HepG2 (cell line): ENCODE results near the gene CD164L2. TPM values are rescaled to one million over a fixed set of nuclear protein-coding genes. Genes with fewer than 3 reads are reported as not detected.
A peak's percentile ranks its signal among the peaks of the same experiment; 100 is the strongest.

Experiments used
- BHLHE40 ChIP-seq: IDR thresholded peaks from 2 replicates; pipeline ENCODE4 v1.6.1; 2011; ENCODE audit warnings: low read length, improper control_type of control experiment
- KLF16 ChIP-seq, 2 experiments: sonication (generic) in 1 of 2; formaldehyde crosslinking in 1 of 2; IDR thresholded peaks; 2 replicates each; pipeline versions ENCODE4 v1.6.1 to v1.8.0; 2016 to 2023; ENCODE audit warnings: missing genetic modification reagents in 2 of 2, missing compliant biosample characterization in 1 of 2
- MXD3 ChIP-seq: IDR thresholded peaks from 2 replicates; pipeline ENCODE4 v1.6.1; 2016; ENCODE audit warnings: mild to moderate bottlenecking, missing biosample characterization, missing genetic modification reagents
- RAD21 ChIP-seq: fragments of 450-650 bp; formaldehyde crosslinking; IDR thresholded peaks from 2 replicates; pipeline ENCODE4 v1.5.0; 2020; ENCODE audit warnings: mild to moderate bottlenecking
- ZBTB7B ChIP-seq: sonication (generic); formaldehyde crosslinking; IDR thresholded peaks from 2 replicates; pipeline ENCODE4 v1.4.0; 2020; ENCODE audit warnings: missing genetic modification reagents
- polyA plus RNA-seq, 8 experiments: library from polyadenylated mRNA; depleted of rRNA in 3 of 8; stranded (reverse) in 7 of 8; unstranded in 1 of 8; fragments of >200 nt; fragmentation: Illumina TruSeq in 4 of 8; extraction: Trizol in 4 of 8; gene quantifications; 2 replicates each; pipeline versions ENCODE4 v1.2.1 to v1.2.3, GENCODE V29; 2011 to 2016; ENCODE audit warnings: low read depth in 4 of 8, missing spikeins in 1 of 8, mixed read lengths in 1 of 8; ENCODE audit not compliant: insufficient read depth in 1 of 8
- total RNA-seq, 5 experiments: library from RNA; depleted of rRNA; stranded (reverse); fragments of >200 nt; fragmentation: Illumina TruSeq; extraction: Trizol; gene quantifications; 2 replicates each; pipeline ENCODE4 v1.2.3, GENCODE V29; 2016; ENCODE audit warnings: low read depth in 1 of 5
- TF ChIP-seq, protein P1 (sequence below): sonication (generic); IDR thresholded peaks from 2 replicates; pipeline ENCODE4 v1.6.1; 2016; ENCODE audit warnings: low read depth, borderline replicate concordance
- TF ChIP-seq, protein P2 (sequence below): sonication (generic); formaldehyde crosslinking; IDR thresholded peaks from 2 replicates; pipeline ENCODE4 v1.4.0; 2020; ENCODE audit warnings: missing genetic modification reagents
- TF ChIP-seq, protein P3 (sequence below): sonication (generic); formaldehyde crosslinking; IDR thresholded peaks from 2 replicates; pipeline ENCODE4 v1.5.1; 2020; ENCODE audit warnings: mild to moderate bottlenecking, missing genetic modification reagents, moderate library complexity

The CD164L2 gene
- total and polyA plus RNA-seq, 2 of the 13 experiments (the other 11 are each of a cell fraction or from before 2014, with no cell fraction given) = not detected

DNA sequence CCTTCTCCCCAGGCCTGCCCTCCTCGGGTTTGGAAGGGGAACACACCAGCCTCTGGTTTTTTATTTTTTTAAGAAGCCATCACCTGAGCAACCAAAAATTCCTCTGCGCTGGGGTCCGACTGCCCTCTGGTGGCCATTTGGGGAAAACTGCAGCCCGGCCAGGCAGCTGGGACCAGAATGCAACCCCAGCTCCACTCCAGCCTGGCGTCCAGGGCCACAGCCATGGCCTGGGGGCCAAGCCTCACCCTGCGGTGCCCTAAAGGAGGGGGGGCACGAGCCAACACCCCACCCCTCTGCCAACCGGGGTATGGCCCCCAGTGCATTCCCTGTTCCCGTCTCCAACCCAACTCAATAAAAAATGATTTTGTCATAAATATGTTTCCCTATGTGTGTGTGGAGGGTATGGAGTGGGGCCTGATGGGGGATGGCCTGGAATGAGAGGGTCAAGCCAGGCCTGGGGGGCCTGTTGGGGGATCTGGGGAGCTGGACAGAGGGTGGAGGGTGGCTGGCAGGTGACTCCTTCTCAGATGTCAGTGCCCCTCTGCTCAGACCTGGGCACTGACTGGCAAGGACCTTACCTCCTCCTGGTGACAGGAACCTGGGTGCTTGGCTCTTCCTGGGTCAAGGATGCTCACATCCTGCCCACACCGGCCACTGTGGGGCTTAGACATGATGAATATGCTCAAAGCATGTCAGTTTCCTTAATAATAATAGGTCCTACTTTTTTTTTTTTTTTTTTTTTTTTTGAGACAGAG is 12.5 kb upstream of the CD164L2 start (continued):
- TF ChIP-seq, protein P1, sequence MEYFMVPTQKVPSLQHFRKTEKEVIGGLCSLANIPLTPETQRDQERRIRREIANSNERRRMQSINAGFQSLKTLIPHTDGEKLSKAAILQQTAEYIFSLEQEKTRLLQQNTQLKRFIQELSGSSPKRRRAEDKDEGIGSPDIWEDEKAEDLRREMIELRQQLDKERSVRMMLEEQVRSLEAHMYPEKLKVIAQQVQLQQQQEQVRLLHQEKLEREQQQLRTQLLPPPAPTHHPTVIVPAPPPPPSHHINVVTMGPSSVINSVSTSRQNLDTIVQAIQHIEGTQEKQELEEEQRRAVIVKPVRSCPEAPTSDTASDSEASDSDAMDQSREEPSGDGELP = peak; percentile 41; the same call in 1 of the 2 replicates
- TF ChIP-seq BHLHE40 (no peak), RAD21 (CRISPR knock-in tag) (peak; percentile 86), MXD3 (CRISPR knock-in tag) (0 out of 2 replicates have a peak, but pooled peaks have one; percentile 44), KLF16 (CRISPR knock-in tag; IDR thresholded peaks at IDR 0.05) (no peak), ZBTB7B (CRISPR knock-in tag) (0 out of 2 replicates have a peak, but pooled peaks have one; percentile 30)
- TF ChIP-seq, protein P2, sequence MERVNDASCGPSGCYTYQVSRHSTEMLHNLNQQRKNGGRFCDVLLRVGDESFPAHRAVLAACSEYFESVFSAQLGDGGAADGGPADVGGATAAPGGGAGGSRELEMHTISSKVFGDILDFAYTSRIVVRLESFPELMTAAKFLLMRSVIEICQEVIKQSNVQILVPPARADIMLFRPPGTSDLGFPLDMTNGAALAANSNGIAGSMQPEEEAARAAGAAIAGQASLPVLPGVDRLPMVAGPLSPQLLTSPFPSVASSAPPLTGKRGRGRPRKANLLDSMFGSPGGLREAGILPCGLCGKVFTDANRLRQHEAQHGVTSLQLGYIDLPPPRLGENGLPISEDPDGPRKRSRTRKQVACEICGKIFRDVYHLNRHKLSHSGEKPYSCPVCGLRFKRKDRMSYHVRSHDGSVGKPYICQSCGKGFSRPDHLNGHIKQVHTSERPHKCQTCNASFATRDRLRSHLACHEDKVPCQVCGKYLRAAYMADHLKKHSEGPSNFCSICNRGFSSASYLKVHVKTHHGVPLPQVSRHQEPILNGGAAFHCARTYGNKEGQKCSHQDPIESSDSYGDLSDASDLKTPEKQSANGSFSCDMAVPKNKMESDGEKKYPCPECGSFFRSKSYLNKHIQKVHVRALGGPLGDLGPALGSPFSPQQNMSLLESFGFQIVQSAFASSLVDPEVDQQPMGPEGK = 0 out of 2 replicates have a peak, but pooled peaks have one; percentile 25
- TF ChIP-seq, protein P3, sequence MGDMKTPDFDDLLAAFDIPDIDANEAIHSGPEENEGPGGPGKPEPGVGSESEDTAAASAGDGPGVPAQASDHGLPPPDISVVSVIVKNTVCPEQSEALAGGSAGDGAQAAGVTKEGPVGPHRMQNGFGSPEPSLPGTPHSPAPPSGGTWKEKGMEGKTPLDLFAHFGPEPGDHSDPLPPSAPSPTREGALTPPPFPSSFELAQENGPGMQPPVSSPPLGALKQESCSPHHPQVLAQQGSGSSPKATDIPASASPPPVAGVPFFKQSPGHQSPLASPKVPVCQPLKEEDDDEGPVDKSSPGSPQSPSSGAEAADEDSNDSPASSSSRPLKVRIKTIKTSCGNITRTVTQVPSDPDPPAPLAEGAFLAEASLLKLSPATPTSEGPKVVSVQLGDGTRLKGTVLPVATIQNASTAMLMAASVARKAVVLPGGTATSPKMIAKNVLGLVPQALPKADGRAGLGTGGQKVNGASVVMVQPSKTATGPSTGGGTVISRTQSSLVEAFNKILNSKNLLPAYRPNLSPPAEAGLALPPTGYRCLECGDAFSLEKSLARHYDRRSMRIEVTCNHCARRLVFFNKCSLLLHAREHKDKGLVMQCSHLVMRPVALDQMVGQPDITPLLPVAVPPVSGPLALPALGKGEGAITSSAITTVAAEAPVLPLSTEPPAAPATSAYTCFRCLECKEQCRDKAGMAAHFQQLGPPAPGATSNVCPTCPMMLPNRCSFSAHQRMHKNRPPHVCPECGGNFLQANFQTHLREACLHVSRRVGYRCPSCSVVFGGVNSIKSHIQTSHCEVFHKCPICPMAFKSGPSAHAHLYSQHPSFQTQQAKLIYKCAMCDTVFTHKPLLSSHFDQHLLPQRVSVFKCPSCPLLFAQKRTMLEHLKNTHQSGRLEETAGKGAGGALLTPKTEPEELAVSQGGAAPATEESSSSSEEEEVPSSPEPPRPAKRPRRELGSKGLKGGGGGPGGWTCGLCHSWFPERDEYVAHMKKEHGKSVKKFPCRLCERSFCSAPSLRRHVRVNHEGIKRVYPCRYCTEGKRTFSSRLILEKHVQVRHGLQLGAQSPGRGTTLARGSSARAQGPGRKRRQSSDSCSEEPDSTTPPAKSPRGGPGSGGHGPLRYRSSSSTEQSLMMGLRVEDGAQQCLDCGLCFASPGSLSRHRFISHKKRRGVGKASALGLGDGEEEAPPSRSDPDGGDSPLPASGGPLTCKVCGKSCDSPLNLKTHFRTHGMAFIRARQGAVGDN (CRISPR knock-in tag) = peak; percentile 44; the same call in 1 of the 2 replicates
